SU-DHL-6 (cell line): ENCODE results near the gene ENO1.
"Not testable (repeated sequence)": the region's sequence is repeated elsewhere in the genome, so short reads cannot be mapped to it uniquely, and the experiment has no call there.

ENCODE experiments used
- H2AFZ ChIP-seq: fragments of 200-600 bp; sonication (generic); 2 replicates; pipeline ENCODE4 v1.6.1; 2014; ENCODE audit warnings: low read depth, mild to moderate bottlenecking, moderate library complexity, mixed read lengths, antibody characterized with exemption, low read length; ENCODE audit not compliant: severe bottlenecking
- H3F3A ChIP-seq: fragments of 200-600 bp; shearing (Covaris generic); 2 replicates; pipeline ENCODE4 v1.6.0; 2016; ENCODE audit warnings: antibody characterized with exemption, mild to moderate bottlenecking; ENCODE audit not compliant: insufficient read depth
- H3K27ac ChIP-seq: fragments of 200-600 bp; sonication (generic); 2 replicates; pipeline ENCODE4 v1.5.1; 2016; ENCODE audit warnings: low read depth, mild to moderate bottlenecking, low read length, moderate library complexity, mixed read lengths
- H3K27me3 ChIP-seq: fragments of 200-600 bp; sonication (generic), shearing (Covaris generic); 2 replicates; pipeline ENCODE4 v1.6.0; 2014; ENCODE audit warnings: mild to moderate bottlenecking, low read length
- H3K36me3 ChIP-seq: fragments of 200-600 bp; sonication (generic); 2 replicates; pipeline ENCODE4 v1.6.1; 2014; ENCODE audit warnings: mild to moderate bottlenecking, low read length, mixed read lengths
- H3K4me2 ChIP-seq: fragments of 300-600, 200-600 bp; shearing (Covaris generic), sonication (generic); 2 replicates; pipeline ENCODE4 v1.6.0; 2014; ENCODE audit warnings: low read length, low read depth, mild to moderate bottlenecking; ENCODE audit not compliant: poor library complexity, severe bottlenecking
- H3K4me3 ChIP-seq: fragments of 200-600 bp; sonication (generic); 2 replicates; pipeline ENCODE4 v1.5.1; 2014; ENCODE audit warnings: antibody characterized with exemption, low read length, mild to moderate bottlenecking, mixed read lengths; ENCODE audit not compliant: insufficient read depth, poor library complexity, severe bottlenecking
- H3K79me2 ChIP-seq: fragments of 200-600 bp; sonication (generic); 2 replicates; pipeline ENCODE4 v1.6.1; 2014; ENCODE audit warnings: mild to moderate bottlenecking, low read length, moderate library complexity; ENCODE audit not compliant: insufficient read depth
- H3K9ac ChIP-seq: fragments of 200-600 bp; sonication (generic); 2 replicates; pipeline ENCODE4 v1.7.0; 2014; ENCODE audit warnings: mild to moderate bottlenecking, low read length
- H3K9me2 ChIP-seq: fragments of 200-600 bp; sonication (generic); replicated peaks from 2 replicates; pipeline ENCODE4 v1.6.1; 2014; ENCODE audit warnings: low read length; ENCODE audit not compliant: insufficient read depth
- H3K9me3 ChIP-seq: fragments of 200-600 bp; sonication (generic); 2 replicates; pipeline ENCODE4 v1.6.1; 2014; ENCODE audit warnings: low read length, mixed read lengths; ENCODE audit not compliant: insufficient read depth
- H4K20me1 ChIP-seq: fragments of 200-600 bp; sonication (generic); 2 replicates; pipeline ENCODE4 v1.6.1; 2014; ENCODE audit warnings: low read depth, mild to moderate bottlenecking, antibody characterized with exemption, low read length, moderate library complexity, mixed read lengths
- EZH2phosphoT487 ChIP-seq: fragments of 200-600 bp; sonication (generic), shearing (Covaris generic); conservative IDR thresholded peaks from 2 replicates; pipeline ENCODE4 v1.6.1; 2018; ENCODE audit warnings: mild to moderate bottlenecking, antibody characterized with exemption, low read length, moderate library complexity, mixed read lengths
- TF ChIP-seq, protein P1 (sequence below): fragments of 200-600 bp; sonication (generic); IDR thresholded peaks from one replicate; pipeline ENCODE4 v1.5.1; 2017; ENCODE audit warnings: antibody characterized with exemption, mild to moderate bottlenecking, low read length, moderate library complexity; ENCODE audit not compliant: insufficient read depth, poor library complexity, severe bottlenecking

Gene ENO1

DNA sequence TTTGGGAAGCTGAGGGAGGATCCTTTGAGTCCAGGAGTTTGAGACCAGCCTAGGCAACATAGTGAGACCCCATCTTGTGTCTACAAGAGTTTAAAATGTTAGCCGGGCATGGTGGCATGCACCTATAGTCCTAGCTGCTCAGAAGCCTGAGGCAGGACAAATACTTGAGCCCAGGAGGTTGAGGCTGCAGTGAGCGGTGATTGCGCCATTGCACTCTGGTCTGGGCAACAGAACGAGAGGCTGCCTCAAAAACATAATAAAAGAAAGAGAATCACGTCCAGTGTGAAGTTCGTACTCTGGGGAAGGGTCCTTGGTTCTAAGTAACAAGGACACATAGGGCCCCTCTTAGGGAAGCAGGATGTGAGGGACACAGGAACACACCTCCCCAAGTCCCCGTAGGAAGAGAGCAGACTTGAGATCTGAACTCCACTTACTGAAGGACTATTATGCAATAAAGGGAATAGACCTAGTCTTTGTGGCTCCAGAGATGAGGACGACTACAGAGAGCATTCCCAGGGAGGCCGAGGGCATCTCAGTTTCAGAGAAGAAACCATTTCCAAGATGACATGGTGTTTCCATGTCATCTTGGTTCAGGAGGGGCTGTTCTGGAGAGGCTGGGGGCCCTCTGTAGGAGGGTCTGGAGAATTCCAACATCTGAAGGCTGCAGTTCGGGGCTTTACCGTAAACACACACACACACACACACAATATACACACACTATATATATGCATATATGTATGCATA lies 10.8 kb upstream of the ENO1 start:
- H3K27ac ChIP-seq: no peak overlapping the region
- no peak overlapping the region for H3K4me2 ChIP-seq
- H3K9ac ChIP-seq: no peak overlapping the region

DNA sequence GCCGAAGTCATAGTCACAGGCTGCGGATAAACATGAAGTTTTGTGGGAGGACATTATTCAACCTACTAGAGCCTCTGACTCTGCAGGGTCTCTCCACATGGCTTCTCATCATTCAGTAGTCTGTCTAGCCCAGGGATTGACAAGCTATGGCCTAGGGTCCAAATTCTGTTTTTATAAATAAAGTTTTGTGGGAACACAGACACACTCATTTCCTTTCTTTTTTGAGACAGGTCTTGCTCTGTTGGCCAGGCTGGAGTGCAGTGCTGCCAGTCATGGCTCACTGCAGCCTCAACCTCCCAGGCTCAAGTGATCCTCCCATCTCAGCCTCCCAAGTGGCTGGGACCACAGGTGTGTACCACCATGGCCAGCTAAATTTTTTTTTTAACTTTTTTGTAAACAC lies 8.1 kb upstream of the ENO1 start:
- Histone ChIP-seq H3K9ac (no peak overlapping the region), H3K27me3 (no peaks in the 10 kb centered on the region), H3K9me2 (no peaks in the 10 kb centered on the region), H3K27ac (no peak overlapping the region), H3K9me3 (no peaks in the 10 kb centered on the region), H4K20me1 (no peaks in the 10 kb centered on the region), H2AFZ (no peak overlapping the region), H3K36me3 (no peaks in the 10 kb centered on the region), H3K4me3 (no peak overlapping the region), H3K4me2 (no peak overlapping the region), H3F3A (no peaks in the 10 kb centered on the region), H3K79me2 (no peaks in the 10 kb centered on the region)
- TF ChIP-seq, protein P1, sequence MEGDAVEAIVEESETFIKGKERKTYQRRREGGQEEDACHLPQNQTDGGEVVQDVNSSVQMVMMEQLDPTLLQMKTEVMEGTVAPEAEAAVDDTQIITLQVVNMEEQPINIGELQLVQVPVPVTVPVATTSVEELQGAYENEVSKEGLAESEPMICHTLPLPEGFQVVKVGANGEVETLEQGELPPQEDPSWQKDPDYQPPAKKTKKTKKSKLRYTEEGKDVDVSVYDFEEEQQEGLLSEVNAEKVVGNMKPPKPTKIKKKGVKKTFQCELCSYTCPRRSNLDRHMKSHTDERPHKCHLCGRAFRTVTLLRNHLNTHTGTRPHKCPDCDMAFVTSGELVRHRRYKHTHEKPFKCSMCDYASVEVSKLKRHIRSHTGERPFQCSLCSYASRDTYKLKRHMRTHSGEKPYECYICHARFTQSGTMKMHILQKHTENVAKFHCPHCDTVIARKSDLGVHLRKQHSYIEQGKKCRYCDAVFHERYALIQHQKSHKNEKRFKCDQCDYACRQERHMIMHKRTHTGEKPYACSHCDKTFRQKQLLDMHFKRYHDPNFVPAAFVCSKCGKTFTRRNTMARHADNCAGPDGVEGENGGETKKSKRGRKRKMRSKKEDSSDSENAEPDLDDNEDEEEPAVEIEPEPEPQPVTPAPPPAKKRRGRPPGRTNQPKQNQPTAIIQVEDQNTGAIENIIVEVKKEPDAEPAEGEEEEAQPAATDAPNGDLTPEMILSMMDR: no peak
- no peak for TF ChIP-seq EZH2phosphoT487

More for the DNA sequence above, 10.8 kb upstream of the ENO1 start:
- Histone ChIP-seq H3F3A (no peaks in the 10 kb centered on the region), H3K36me3 (no peaks in the 10 kb centered on the region), H3K4me3 (no peak overlapping the region), H4K20me1 (no peaks in the 10 kb centered on the region), H3K9me2 (no peaks in the 10 kb centered on the region), H3K79me2 (no peaks in the 10 kb centered on the region), H2AFZ (no peak overlapping the region), H3K9me3 (no peaks in the 10 kb centered on the region), H3K27me3 (no peaks in the 10 kb centered on the region)
- TF ChIP-seq, protein P1: no peak
- TF ChIP-seq EZH2phosphoT487: no peak

DNA sequence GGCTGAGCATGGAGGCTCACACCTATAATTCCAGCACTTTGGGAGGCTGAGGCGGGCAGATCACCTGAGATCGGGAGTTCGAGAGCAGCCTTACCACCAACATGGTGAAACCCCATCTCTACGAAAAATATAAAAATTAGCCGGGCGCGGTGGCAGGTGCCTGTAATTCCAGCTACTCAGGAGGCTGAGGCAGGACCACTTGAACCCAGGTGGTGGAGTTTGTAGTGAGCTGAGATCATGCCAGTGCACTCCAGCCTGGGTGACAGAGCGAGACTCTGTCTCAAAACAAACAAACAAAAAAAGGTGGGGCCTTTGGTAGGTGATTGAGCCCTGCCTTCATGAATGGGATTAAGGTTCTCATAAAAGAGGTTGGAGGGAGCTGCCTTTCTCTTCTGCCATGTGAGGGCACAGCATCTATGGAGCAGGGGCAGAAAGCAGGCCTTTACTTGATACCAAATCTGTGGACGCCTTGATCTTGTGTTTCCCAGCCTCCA lies 7.6 kb upstream of the ENO1 start:
- H3K9ac ChIP-seq, H3K27me3 ChIP-seq, H3F3A ChIP-seq, H3K27ac ChIP-seq, H2AFZ ChIP-seq, H3K4me2 ChIP-seq, H3K9me3 ChIP-seq, H4K20me1 ChIP-seq, H3K4me3 ChIP-seq, H3K9me2 ChIP-seq, H3K36me3 ChIP-seq, H3K79me2 ChIP-seq: not testable (repeated sequence)

DNA sequence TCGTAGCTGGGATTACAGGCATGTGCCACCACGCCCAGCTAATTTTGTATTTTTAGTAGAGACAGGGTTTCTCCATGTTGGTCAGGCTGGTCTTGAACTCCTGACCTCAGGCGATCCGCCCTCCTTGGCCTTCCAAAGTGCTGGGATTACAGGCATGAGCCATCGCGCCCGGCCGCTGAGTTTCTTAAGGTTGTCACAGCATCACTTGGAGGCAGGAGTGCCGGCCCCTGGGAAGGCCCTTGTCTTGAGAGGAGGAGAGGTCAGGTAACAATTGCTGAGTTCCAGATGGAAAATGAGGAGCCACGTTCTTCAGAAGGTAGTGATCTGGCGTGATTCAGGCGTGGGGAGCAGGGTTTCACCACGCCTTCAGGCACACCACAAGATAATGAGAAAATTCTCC lies 5.6 kb upstream of the ENO1 start:
- not testable (repeated sequence) for H3K36me3 ChIP-seq, H3K9me3 ChIP-seq, H3K27me3 ChIP-seq, H3K4me2 ChIP-seq, H3K9me2 ChIP-seq, H2AFZ ChIP-seq, H3K27ac ChIP-seq, H4K20me1 ChIP-seq, H3K9ac ChIP-seq, H3K79me2 ChIP-seq, H3K4me3 ChIP-seq
- H3F3A ChIP-seq: peaks cover 13% of the 10 kb centered on the region; the same call in 1 of the 2 replicates
